LNCaP clone FGC (cell line): ENCODE results near the gene DOLPP1.

Source experiments
- DNase-seq: peaks from one replicate; pipeline ENCODE4 v3.0.0-alpha.2; 2011; ENCODE audit warnings: low read depth
- H3K4me3 ChIP-seq: 2 replicates; pipeline ENCODE4 v1.5.1; 2011; ENCODE audit warnings: mild to moderate bottlenecking, low read depth, low read length, control low read depth
- CTCF ChIP-seq: IDR thresholded peaks from 2 replicates; pipeline ENCODE4 v1.5.1; 2012; ENCODE audit warnings: mild to moderate bottlenecking; ENCODE audit not compliant: control insufficient read depth, insufficient read depth; ENCODE audit errors: extremely low read depth

DOLPP1 gene

GRCh38 chr9:129093602-129094386 is 12.9 kb downstream of the DOLPP1 start:
- no peak for DNase-seq
- no peak for TF ChIP-seq CTCF
- H3K4me3 ChIP-seq: no peak overlapping the region

GRCh38 chr9:129094387-129095169 is 13.7 kb downstream of the DOLPP1 start:
- no peak for DNase-seq
- no peak for TF ChIP-seq CTCF

GRCh38 chr9:129095170-129095667 is 14.3 kb downstream of the DOLPP1 start:
- DNase-seq: no peak
- no peak overlapping the region for H3K4me3 ChIP-seq
- TF ChIP-seq CTCF: no peak

More at GRCh38 chr9:129094387-129095169, 13.7 kb downstream of the DOLPP1 start:
- no peak overlapping the region for H3K4me3 ChIP-seq

- DNase-seq: no peak
- TF ChIP-seq CTCF: no peak
- H3K4me3 ChIP-seq: no peak overlapping the region
Measured at GRCh38 chr9:129095908-129096307, 15.0 kb downstream of the DOLPP1 start.

- no peak overlapping the region for H3K4me3 ChIP-seq
- TF ChIP-seq CTCF: no peak
- DNase-seq: no peak
Measured at GRCh38 chr9:129097671-129098306, 16.9 kb downstream of the DOLPP1 start.

GRCh38 chr9:129098328-129098727 is 17.4 kb downstream of the DOLPP1 start:
- DNase-seq: no peak
- no peak for TF ChIP-seq CTCF
- no peak overlapping the region for H3K4me3 ChIP-seq
